Spleen (tissue), 7 donors: ENCODE results near the gene DCP1A.

Experiments
- POLR2A ChIP-seq, 3 donors: fragments of 450-650 bp; IDR thresholded peaks; one replicate each; pipeline ENCODE4 v1.5.1; 2017; ENCODE audit warnings: antibody characterized with exemption in 3 of 3, mild to moderate bottlenecking in 1 of 3
- TF ChIP-seq, protein P1 (sequence below), 11 experiments: fragments of 200-600 bp in 7 of 11; fragments of 450-650 bp in 4 of 11; sonication (generic) in 4 of 11; IDR thresholded peaks in 8 of 11; conservative IDR thresholded peaks in 3 of 11; 1 replicate in 7 of 11; 2 replicates in 4 of 11; pipeline versions ENCODE4 v1.4.0 to v1.8.0; 2016 to 2021; ENCODE audit warnings: antibody characterized with exemption in 11 of 11, inconsistent platforms in 4 of 11, mild to moderate bottlenecking in 1 of 11
- donor health status: DM: no; HTN: no; CAD: no; lungs with moderate emphysema.
- donor health status: DM: no; HTN: no; CAD: no.
- donor health status: DM: no; HTN: no; CAD: no.

GRCh38 chr3:53253707-53254508, 93.4 kb downstream of the DCP1A start:
- TF ChIP-seq, protein P1, sequence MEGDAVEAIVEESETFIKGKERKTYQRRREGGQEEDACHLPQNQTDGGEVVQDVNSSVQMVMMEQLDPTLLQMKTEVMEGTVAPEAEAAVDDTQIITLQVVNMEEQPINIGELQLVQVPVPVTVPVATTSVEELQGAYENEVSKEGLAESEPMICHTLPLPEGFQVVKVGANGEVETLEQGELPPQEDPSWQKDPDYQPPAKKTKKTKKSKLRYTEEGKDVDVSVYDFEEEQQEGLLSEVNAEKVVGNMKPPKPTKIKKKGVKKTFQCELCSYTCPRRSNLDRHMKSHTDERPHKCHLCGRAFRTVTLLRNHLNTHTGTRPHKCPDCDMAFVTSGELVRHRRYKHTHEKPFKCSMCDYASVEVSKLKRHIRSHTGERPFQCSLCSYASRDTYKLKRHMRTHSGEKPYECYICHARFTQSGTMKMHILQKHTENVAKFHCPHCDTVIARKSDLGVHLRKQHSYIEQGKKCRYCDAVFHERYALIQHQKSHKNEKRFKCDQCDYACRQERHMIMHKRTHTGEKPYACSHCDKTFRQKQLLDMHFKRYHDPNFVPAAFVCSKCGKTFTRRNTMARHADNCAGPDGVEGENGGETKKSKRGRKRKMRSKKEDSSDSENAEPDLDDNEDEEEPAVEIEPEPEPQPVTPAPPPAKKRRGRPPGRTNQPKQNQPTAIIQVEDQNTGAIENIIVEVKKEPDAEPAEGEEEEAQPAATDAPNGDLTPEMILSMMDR (IDR thresholded peaks at IDR 0.05 in 8 of 11, conservative IDR thresholded peaks at IDR 0.05 in 3 of 11) = no peak
- no peak for TF ChIP-seq POLR2A (IDR thresholded peaks at IDR 0.05)
